CD4-positive, alpha-beta T cell treated with Interleukin-2 at 100 ng/mL for 4 hours (primary cell): Measurements from ENCODE around the gene CD302.
"Not testable (repeated sequence)": the region's sequence is repeated elsewhere in the genome, so short reads cannot be mapped to it uniquely, and the experiment has no call there.

Experiments
- DNase-seq: peaks from one replicate; pipeline ENCODE4 v3.0.0-alpha.2; 2020; ENCODE audit warnings: low spot score

The CD302 gene

GRCh38 chr2:159748089-159748488, 49.9 kb downstream of the CD302 start:
- no peak for DNase-seq

GRCh38 chr2:159745237-159745636, 52.8 kb downstream of the CD302 start:
- DNase-seq, result not testable (repeated sequence)

GRCh38 chr2:159744363-159744762, 53.6 kb downstream of the CD302 start:
- no peak for DNase-seq

GRCh38 chr2:159742846-159743245, 55.2 kb downstream of the CD302 start:
- DNase-seq, result no peak

GRCh38 chr2:159738509-159739390, 59.3 kb downstream of the CD302 start:
- DNase-seq, result no peak

GRCh38 chr2:159737917-159738296, 60.1 kb downstream of the CD302 start:
- no peak for DNase-seq

- DNase-seq, result no peak
Measured at GRCh38 chr2:159737292-159737916, 60.6 kb downstream of the CD302 start.

GRCh38 chr2:159736048-159736447, 62.0 kb downstream of the CD302 start:
- no peak for DNase-seq

- no peak for DNase-seq
Measured at GRCh38 chr2:159735648-159736047, 62.4 kb downstream of the CD302 start.

GRCh38 chr2:159728629-159729028, 69.4 kb downstream of the CD302 start:
- DNase-seq, result no peak

- DNase-seq, result no peak
Measured at GRCh38 chr2:159725713-159726112, 72.3 kb downstream of the CD302 start.

GRCh38 chr2:159724795-159725572, 73.0 kb downstream of the CD302 start:
- DNase-seq, result not testable (repeated sequence)

GRCh38 chr2:159722580-159722979, 75.4 kb downstream of the CD302 start:
- no peak for DNase-seq

GRCh38 chr2:159720676-159721075, 77.3 kb downstream of the CD302 start:
- no peak for DNase-seq
